Neuronal stem cell (in vitro differentiated cells): ENCODE measurements around the gene TGFBR1.

Experiments used
- DNase-seq: peaks from one replicate; pipeline ENCODE4 v3.0.0-alpha.2; 2013; ENCODE audit warnings: low spot score
- H2AFZ ChIP-seq: one replicate; pipeline ENCODE4 v1.6.1; 2013; ENCODE audit warnings: mild to moderate bottlenecking, low read length, inconsistent platforms
- H2AK5ac ChIP-seq: 2 replicates; pipeline ENCODE4 v1.6.1; 2013; ENCODE audit warnings: low read depth, mild to moderate bottlenecking, inconsistent platforms, low read length, moderate library complexity, mixed read lengths
- H2BK120ac ChIP-seq: 2 replicates; pipeline ENCODE4 v1.6.1; 2013; ENCODE audit warnings: low read depth, mild to moderate bottlenecking, inconsistent platforms, low read length, moderate library complexity, mixed read lengths
- H2BK12ac ChIP-seq: one replicate; pipeline ENCODE4 v1.6.1; 2013; ENCODE audit warnings: low read length, inconsistent platforms
- H2BK15ac ChIP-seq: 2 replicates; pipeline ENCODE4 v1.6.1; 2013; ENCODE audit warnings: mild to moderate bottlenecking, low read length, inconsistent platforms, mixed read lengths
- H2BK5ac ChIP-seq: one replicate; pipeline ENCODE4 v1.6.1; 2013; ENCODE audit warnings: inconsistent platforms, mild to moderate bottlenecking, low read length, moderate library complexity
- H3K14ac ChIP-seq: one replicate; pipeline ENCODE4 v1.6.1; 2013; ENCODE audit warnings: low read length, inconsistent platforms
- H3K18ac ChIP-seq: 2 replicates; pipeline ENCODE4 v1.6.1; 2013; ENCODE audit warnings: low read length, inconsistent platforms
- H3K23ac ChIP-seq: 2 replicates; pipeline ENCODE4 v1.6.1; 2013; ENCODE audit warnings: low read depth, mild to moderate bottlenecking, mixed read lengths, low read length, inconsistent platforms; ENCODE audit not compliant: poor library complexity
- H3K27ac ChIP-seq: replicated peaks from 3 replicates; pipeline ENCODE4 v1.5.1; 2013; ENCODE audit warnings: low read length, inconsistent platforms
- H3K27me3 ChIP-seq, 3 experiments: 2 replicates each; pipeline ENCODE4 v1.6.1; 2013; ENCODE audit warnings: low read length in 3 of 3, mild to moderate bottlenecking in 2 of 3, inconsistent platforms in 1 of 3, low read depth in 1 of 3, mixed read lengths in 1 of 3, moderate library complexity in 1 of 3; ENCODE audit not compliant: control insufficient read depth in 3 of 3, insufficient read depth in 3 of 3
- H3K36me3 ChIP-seq, 2 donors: replicated peaks in 1 of 2; 2 replicates each; pipeline ENCODE4 v1.6.1; 2013; ENCODE audit warnings: low read length in 2 of 2; ENCODE audit not compliant: control insufficient read depth in 2 of 2, insufficient read depth in 2 of 2
- H3K4ac ChIP-seq: 2 replicates; pipeline ENCODE4 v1.6.1; 2013; ENCODE audit warnings: inconsistent platforms, mild to moderate bottlenecking, low read length, moderate library complexity
- H3K4me1 ChIP-seq, 2 donors: 1 replicate in 1 of 2; 2 replicates in 1 of 2; pipeline ENCODE4 v1.6.1; 2013; ENCODE audit warnings: low read length in 2 of 2, low read depth in 1 of 2; ENCODE audit not compliant: control insufficient read depth in 2 of 2, insufficient read depth in 1 of 2
- H3K4me2 ChIP-seq: one replicate; pipeline ENCODE4 v1.6.1; 2013; ENCODE audit warnings: mild to moderate bottlenecking, low read length, inconsistent platforms; ENCODE audit not compliant: insufficient read depth, poor library complexity, severe bottlenecking
- H3K4me3 ChIP-seq, 2 donors: 2 replicates each; pipeline ENCODE4 v1.5.1; 2013; ENCODE audit warnings: low read length in 2 of 2, mild to moderate bottlenecking in 2 of 2, inconsistent platforms in 1 of 2, moderate library complexity in 1 of 2
- H3K79me1 ChIP-seq: one replicate; pipeline ENCODE4 v1.6.1; 2013; ENCODE audit warnings: low read depth, mild to moderate bottlenecking, inconsistent platforms, low read length, moderate library complexity
- H3K9ac ChIP-seq: one replicate; pipeline ENCODE4 v1.6.1; 2013; ENCODE audit warnings: mild to moderate bottlenecking, low read depth, low read length, inconsistent platforms; ENCODE audit not compliant: poor library complexity
- H3K9me3 ChIP-seq, 2 donors: replicated peaks in 1 of 2; 2 replicates each; pipeline versions ENCODE3 to v1.6.1; 2013; ENCODE audit warnings: low read length in 2 of 2, mild to moderate bottlenecking in 2 of 2, inconsistent platforms in 1 of 2, low read depth in 1 of 2, mixed read lengths in 1 of 2, moderate library complexity in 1 of 2; ENCODE audit not compliant: control insufficient read depth in 2 of 2, insufficient read depth in 1 of 2
- H4K8ac ChIP-seq: one replicate; pipeline ENCODE4 v1.6.1; 2013; ENCODE audit warnings: low read depth, mild to moderate bottlenecking, inconsistent platforms, low read length, moderate library complexity
- H4K91ac ChIP-seq: one replicate; pipeline ENCODE4 v1.6.1; 2013; ENCODE audit warnings: low read length, low read depth, mild to moderate bottlenecking, inconsistent platforms; ENCODE audit not compliant: poor library complexity
- WGBS, 2 donors: extraction: QIAGEN DNeasy Blood & Tissue Kit; methylation state at CpG; one replicate each; pipeline ENCODE4 v1.1.7; 2013; ENCODE audit warnings: missing lambda C conversion rate in 2 of 2, mixed read lengths in 1 of 2; ENCODE audit not compliant: insufficient read length in 2 of 2, insufficient replicate concordance in 1 of 2; ENCODE audit errors: extremely low coverage in 2 of 2; 5-methylcytosine and 5-hydroxymethylcytosine counted together

Gene TGFBR1

GRCh38 chr9:99114049-99114440 lies 9.1 kb downstream of the TGFBR1 start:
- H4K91ac ChIP-seq: no peak overlapping the region
- peaks cover 2% of the 10 kb centered on the region for H3K79me1 ChIP-seq
- peaks cover 0 to 15% of the 10 kb centered on the region in 2 donors for H3K36me3 ChIP-seq
- WGBS, 2 donors: no CpG with 5 or more reads among the region's 3 CpGs
- DNase-seq: no peak
- no peak overlapping the region for H3K4me3 ChIP-seq
- no peak overlapping the region for H2AK5ac ChIP-seq
- no peak overlapping the region for H3K14ac ChIP-seq
- H3K9me3 ChIP-seq: peaks cover 0 to 4% of the 10 kb centered on the region in 2 donors
- no peak overlapping the region for H2BK5ac ChIP-seq
- H3K18ac ChIP-seq: no peak overlapping the region
- peaks cover 2 to 9% of the 10 kb centered on the region in 2 donors for H3K4me1 ChIP-seq
- H3K4me2 ChIP-seq: no peak overlapping the region
- no peak overlapping the region for H2BK120ac ChIP-seq
- no peak overlapping the region for H4K8ac ChIP-seq
- no peaks in the 10 kb centered on the region for H3K27me3 ChIP-seq
- no peak overlapping the region for H2BK15ac ChIP-seq
- H3K4ac ChIP-seq: no peak overlapping the region
- H3K23ac ChIP-seq: no peak overlapping the region
- H3K27ac ChIP-seq: no peak overlapping the region
- no peak overlapping the region for H3K9ac ChIP-seq
- no peak overlapping the region for H2BK12ac ChIP-seq
- H2AFZ ChIP-seq: no peak overlapping the region

- no CpG with 5 or more reads among the region's 6 CpGs for WGBS, 2 donors
- no peaks in the 10 kb centered on the region for H3K79me1 ChIP-seq
- no peak overlapping the region for H2AK5ac ChIP-seq
- H3K14ac ChIP-seq: no peak overlapping the region
- H3K27ac ChIP-seq: no peak overlapping the region
- H2BK12ac ChIP-seq: no peak overlapping the region
- H3K27me3 ChIP-seq: no peaks in the 10 kb centered on the region
- peaks cover 0 to 4% of the 10 kb centered on the region in 2 donors for H3K9me3 ChIP-seq
- H2BK120ac ChIP-seq: no peak overlapping the region
- no peak overlapping the region for H2AFZ ChIP-seq
- H3K4ac ChIP-seq: no peak overlapping the region
- H2BK5ac ChIP-seq: no peak overlapping the region
- peaks cover 2 to 8% of the 10 kb centered on the region in 2 donors for H3K4me1 ChIP-seq
- no peak overlapping the region for H3K4me2 ChIP-seq
- H2BK15ac ChIP-seq: no peak overlapping the region
- no peak overlapping the region for H4K8ac ChIP-seq
- H3K36me3 ChIP-seq: peaks cover 0 to 18% of the 10 kb centered on the region in 2 donors
- H3K23ac ChIP-seq: no peak overlapping the region
- H3K4me3 ChIP-seq: no peak overlapping the region
- no peak overlapping the region for H3K9ac ChIP-seq
- no peak overlapping the region for H4K91ac ChIP-seq
- DNase-seq: no peak
- H3K18ac ChIP-seq: no peak overlapping the region
Measured at GRCh38 chr9:99114846-99115500, 10.1 kb downstream of the TGFBR1 start.

GRCh38 chr9:99116003-99116411 lies 11.1 kb downstream of the TGFBR1 start:
- no CpG with 5 or more reads among the region's 3 CpGs for WGBS, 2 donors

GRCh38 chr9:99118782-99119466 lies 14.0 kb downstream of the TGFBR1 start:
- no peak for DNase-seq
- WGBS, 2 donors: no CpG with 5 or more reads among the region's 7 CpGs

More at GRCh38 chr9:99116003-99116411, 11.1 kb downstream of the TGFBR1 start:
- peaks cover 0 to 8% of the 10 kb centered on the region in 2 donors for H3K36me3 ChIP-seq
- no peak overlapping the region for H3K9ac ChIP-seq
- H3K27me3 ChIP-seq: no peaks in the 10 kb centered on the region
- H3K9me3 ChIP-seq: peaks cover 0 to under 1% of the 10 kb centered on the region in 2 donors
- H3K4ac ChIP-seq: no peak overlapping the region
- no peak overlapping the region for H4K8ac ChIP-seq
- H3K4me3 ChIP-seq: no peak overlapping the region
- no peak overlapping the region for H4K91ac ChIP-seq
- no peak overlapping the region for H2BK5ac ChIP-seq
- H3K27ac ChIP-seq: no peak overlapping the region
- no peak overlapping the region for H3K4me2 ChIP-seq
- H3K4me1 ChIP-seq: peaks cover 2 to 8% of the 10 kb centered on the region in 2 donors
- no peak overlapping the region for H3K23ac ChIP-seq
- no peak overlapping the region for H3K18ac ChIP-seq
- no peak overlapping the region for H2AK5ac ChIP-seq
- H3K14ac ChIP-seq: no peak overlapping the region
- H2BK12ac ChIP-seq: no peak overlapping the region
- H3K79me1 ChIP-seq: no peaks in the 10 kb centered on the region
- no peak overlapping the region for H2BK15ac ChIP-seq
- H2BK120ac ChIP-seq: no peak overlapping the region
- H2AFZ ChIP-seq: no peak overlapping the region
- DNase-seq: no peak

More at GRCh38 chr9:99118782-99119466, 14.0 kb downstream of the TGFBR1 start:
- H3K9ac ChIP-seq: no peak overlapping the region
- H4K91ac ChIP-seq: no peak overlapping the region
- H3K79me1 ChIP-seq: no peaks in the 10 kb centered on the region
- no peak overlapping the region for H4K8ac ChIP-seq
- H3K27ac ChIP-seq: no peak overlapping the region
- no peak overlapping the region for H2BK5ac ChIP-seq
- no peaks in the 10 kb centered on the region for H3K27me3 ChIP-seq
- H3K14ac ChIP-seq: no peak overlapping the region
- no peak overlapping the region for H3K18ac ChIP-seq
- no peak overlapping the region for H2AK5ac ChIP-seq
- no peak overlapping the region for H3K4me2 ChIP-seq
- peaks cover 0 to 8% of the 10 kb centered on the region in 2 donors for H3K36me3 ChIP-seq
- H2BK15ac ChIP-seq: no peak overlapping the region
- no peak overlapping the region for H2AFZ ChIP-seq
- no peaks in the 10 kb centered on the region for H3K9me3 ChIP-seq
- H2BK120ac ChIP-seq: no peak overlapping the region
- H2BK12ac ChIP-seq: no peak overlapping the region
- no peak overlapping the region for H3K4me3 ChIP-seq
- no peak overlapping the region for H3K4ac ChIP-seq
- H3K23ac ChIP-seq: no peak overlapping the region
- H3K4me1 ChIP-seq: peaks cover 2% of the 10 kb centered on the region in 2 donors
